ENCODE measurements around the gene CALB2. TPM values are rescaled to one million over a fixed set of nuclear protein-coding genes. Genes with fewer than 3 reads are reported as not detected.

The CALB2 gene
- total and polyA plus RNA-seq, 2 of the 4 experiments (the other 2 are of a cell fraction) = 0.18 to 0.32 TPM

- Histone ChIP-seq H3K27me3 (ENCODE audit: control insufficient read depth, insufficient read depth, low read length) (no peaks in the 10 kb centered on the region), H2AK9ac (replicated peaks; ENCODE audit: low read depth, low read length, poor library complexity) (no peak overlapping the region), H3K56ac (ENCODE audit: extremely low read depth, insufficient read depth, low read length) (no peak overlapping the region), H3K4ac (ENCODE audit: low read depth, low read length) (no peak overlapping the region), H4K91ac (ENCODE audit: insufficient read depth, low read depth, low read length) (no peak overlapping the region), H3K14ac (replicated peaks; ENCODE audit: low read depth, low read length) (no peak overlapping the region), H3K79me1 (ENCODE audit: low read depth in 1 of 2, low read length in 2 of 2) (no peaks in the 10 kb centered on the region), H2AK5ac (ENCODE audit: low read depth, low read length) (no peak overlapping the region), H3K4me1 (ENCODE audit: control insufficient read depth, insufficient read depth, low read length) (no peaks in the 10 kb centered on the region), H3K4me2 (ENCODE audit: low read depth, low read length) (no peak overlapping the region), H3K27ac (ENCODE audit: insufficient read depth, low read length) (no peak overlapping the region), H4K5ac (ENCODE audit: low read depth, low read length) (no peak overlapping the region), H2BK15ac (ENCODE audit: low read depth, low read length) (no peak overlapping the region), H3K23ac (ENCODE audit: low read depth, low read length) (no peak overlapping the region), H2BK20ac (ENCODE audit: low read depth, low read length) (no peak overlapping the region), H4K8ac (ENCODE audit: low read depth in 2 of 2, low read length in 2 of 2) (no peak overlapping the region), H3K9ac (ENCODE audit: low read depth, low read length) (no peak overlapping the region), H2BK5ac (ENCODE audit: low read depth, low read length, poor library complexity, severe bottlenecking) (no peak overlapping the region), H2BK120ac (ENCODE audit: low read depth, low read length) (no peak overlapping the region), H4K20me1 (ENCODE audit: insufficient read depth, low read length) (no peaks in the 10 kb centered on the region), H2AFZ (replicated peaks; ENCODE audit: low read length, poor library complexity) (no peak overlapping the region), H3K4me3 (ENCODE audit: insufficient read depth, low read depth, low read length) (no peak overlapping the region), H3K9me3 (ENCODE audit: control insufficient read depth, insufficient read depth, low read length) (no peaks in the 10 kb centered on the region), H3K36me3 (ENCODE audit: control insufficient read depth, insufficient read depth, low read length) (no peaks in the 10 kb centered on the region), H3K18ac (ENCODE audit: low read depth, low read length) (no peak overlapping the region), H3K9me1 (ENCODE audit: insufficient read depth, low read length) (no peaks in the 10 kb centered on the region)
- dilution Hi-C loops (cut with HindIII; ENCODE audit: low sequenced_read_pairs, unreplicated experiment) = no loop called here
- intact Hi-C loops (cut with micrococcal nuclease) = no loop called here
- ATAC-seq (ENCODE audit: low read depth) (no peak), DNase-seq (no peak)
- 76% methylated on average over 2 of the region's 4 CpGs; no CpG with 5 or more reads in 1 of the 2 experiments for WGBS, 2 experiments (ENCODE audit: extremely low coverage in 2 of 2, insufficient read length in 1 of 2)
- no peak for TF ChIP-seq USF2 (IDR thresholded peaks at IDR 0.05; ENCODE audit: low read depth, low read length)
- in situ Hi-C loops (cut with MboI; ENCODE audit: low sequenced_read_pairs) = no loop called here
- ChIA-PET POLR2A (ENCODE audit: unreplicated experiment) (no interaction called here), CTCF (no interaction called here)
- BruUV-seq (replicated peaks) = no TSS peak
Measured at GRCh38 chr16:71319999-71320398, 38.5 kb upstream of the CALB2 start.
